ENCODE measurements around the gene KCNK10. TPM values are rescaled to one million over a fixed set of nuclear protein-coding genes. Genes with fewer than 3 reads are reported as not detected.

KCNK10 gene
- total RNA-seq, 6 experiments from 2014 or later, result not detected

- Histone ChIP-seq H3K27me3 (peaks cover 0 to 10% of the 10 kb centered on the region in 2 donors), H3K4me3 (no peak overlapping the region), H3K4me1 (peaks cover 0 to 10% (median 0%) of the 10 kb centered on the region in 4 donors), H3K9me3 (no peaks in the 10 kb centered on the region), H3K36me3 (no peaks in the 10 kb centered on the region), H3K27ac (no peak overlapping the region)
- DNase-seq (no peak), ATAC-seq (no peak)
- no peak for TF ChIP-seq POLR2A (IDR thresholded peaks at IDR 0.05)
- TF ChIP-seq, protein P1, sequence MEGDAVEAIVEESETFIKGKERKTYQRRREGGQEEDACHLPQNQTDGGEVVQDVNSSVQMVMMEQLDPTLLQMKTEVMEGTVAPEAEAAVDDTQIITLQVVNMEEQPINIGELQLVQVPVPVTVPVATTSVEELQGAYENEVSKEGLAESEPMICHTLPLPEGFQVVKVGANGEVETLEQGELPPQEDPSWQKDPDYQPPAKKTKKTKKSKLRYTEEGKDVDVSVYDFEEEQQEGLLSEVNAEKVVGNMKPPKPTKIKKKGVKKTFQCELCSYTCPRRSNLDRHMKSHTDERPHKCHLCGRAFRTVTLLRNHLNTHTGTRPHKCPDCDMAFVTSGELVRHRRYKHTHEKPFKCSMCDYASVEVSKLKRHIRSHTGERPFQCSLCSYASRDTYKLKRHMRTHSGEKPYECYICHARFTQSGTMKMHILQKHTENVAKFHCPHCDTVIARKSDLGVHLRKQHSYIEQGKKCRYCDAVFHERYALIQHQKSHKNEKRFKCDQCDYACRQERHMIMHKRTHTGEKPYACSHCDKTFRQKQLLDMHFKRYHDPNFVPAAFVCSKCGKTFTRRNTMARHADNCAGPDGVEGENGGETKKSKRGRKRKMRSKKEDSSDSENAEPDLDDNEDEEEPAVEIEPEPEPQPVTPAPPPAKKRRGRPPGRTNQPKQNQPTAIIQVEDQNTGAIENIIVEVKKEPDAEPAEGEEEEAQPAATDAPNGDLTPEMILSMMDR (IDR thresholded peaks at IDR 0.05), result no peak
- WGBS (ENCODE audit: insufficient coverage, low coverage, low lambda C conversion rate, missing lambda C conversion rate), result 63% methylated on average over 1 of the region's 1 CpG
- intact Hi-C loops (cut with DNase I), result no loop called here
Observed at GRCh38 chr14:88327497-88327896, 4.4 kb upstream of the KCNK10 start.

DNA sequence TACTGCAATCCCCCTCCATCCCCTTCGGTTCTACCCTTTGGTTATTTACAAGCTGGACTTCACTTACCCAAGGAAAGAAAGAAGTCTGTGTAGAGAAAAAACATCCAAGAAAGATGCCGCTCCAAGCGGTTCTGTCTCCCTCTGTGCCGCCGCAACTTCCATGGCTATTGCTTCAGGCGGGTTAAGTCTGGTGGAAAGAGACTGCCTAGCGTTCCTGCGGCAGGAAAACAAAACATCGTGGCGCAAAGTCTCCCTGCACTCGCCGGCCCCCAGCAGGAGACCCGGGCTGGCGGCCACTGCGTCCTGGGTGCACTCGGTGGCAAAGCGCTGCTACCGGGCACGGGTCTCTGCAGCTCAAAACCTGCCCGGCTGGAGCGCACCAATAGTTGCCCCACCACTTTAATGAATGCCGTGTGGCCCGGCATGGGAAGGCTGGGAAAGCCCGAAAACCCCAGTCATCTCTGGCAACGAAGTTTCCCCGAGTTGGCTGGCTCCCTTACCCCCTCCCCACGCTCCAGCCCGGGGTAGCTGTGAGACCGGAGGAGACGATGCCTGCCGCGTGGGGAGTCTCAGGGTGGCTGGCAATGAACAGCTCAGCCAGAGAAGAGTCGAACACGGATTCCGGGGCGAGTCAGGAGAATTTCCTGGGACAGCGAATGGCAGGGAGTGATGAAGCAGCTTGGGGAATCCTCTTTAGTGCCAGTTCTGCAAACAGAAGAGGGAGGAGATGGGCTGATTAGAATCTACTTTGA, 3.5 kb upstream of the KCNK10 start:
- Histone ChIP-seq H3K9me3 (no peaks in the 10 kb centered on the region), H3K27ac (no peak overlapping the region), H3K36me3 (no peaks in the 10 kb centered on the region), H3K27me3 (peaks cover 0 to 12% of the 10 kb centered on the region in 2 donors), H3K4me3 (no peak overlapping the region), H3K4me1 (peaks cover 0 to 11% (median 0%) of the 10 kb centered on the region in 4 donors)
- 5% methylated on average over 18 of the region's 37 CpGs for WGBS (ENCODE audit: insufficient coverage, low coverage, low lambda C conversion rate, missing lambda C conversion rate)
- intact Hi-C loops (cut with DNase I), result no loop called here
- TF ChIP-seq, protein P1 (IDR thresholded peaks at IDR 0.05), result no peak
- no peak for TF ChIP-seq POLR2A (IDR thresholded peaks at IDR 0.05)
- DNase-seq (no peak), ATAC-seq (peak in 1 of 4 donors; percentile 26)

DNA sequence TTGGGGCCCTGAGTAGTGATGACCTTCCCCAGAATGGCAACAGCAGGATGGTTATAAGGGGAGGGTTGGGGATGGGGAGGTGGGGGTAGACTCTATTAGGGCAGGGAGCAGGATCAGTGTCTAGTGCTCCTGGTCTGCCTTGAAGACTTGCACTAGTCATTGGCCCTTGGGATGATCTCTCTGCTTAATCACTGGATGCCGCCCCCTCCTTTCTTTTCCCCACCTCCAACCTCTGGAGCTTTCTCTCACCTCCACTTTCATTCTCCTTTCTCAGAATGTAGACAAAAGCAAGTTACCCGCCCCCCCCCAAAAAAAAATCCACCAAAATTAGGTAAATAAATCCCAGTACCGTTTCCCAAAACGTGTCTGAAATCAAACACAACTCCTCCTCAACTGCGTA, 2.8 kb upstream of the KCNK10 start:
- Histone ChIP-seq H3K4me1 (peaks cover 0 to 11% (median 0%) of the 10 kb centered on the region in 4 donors), H3K36me3 (no peaks in the 10 kb centered on the region), H3K27ac (no peak overlapping the region), H3K4me3 (no peak overlapping the region), H3K9me3 (no peaks in the 10 kb centered on the region), H3K27me3 (peaks cover 0 to 12% of the 10 kb centered on the region in 2 donors)
- TF ChIP-seq POLR2A (IDR thresholded peaks at IDR 0.05), result no peak
- TF ChIP-seq, protein P1 (IDR thresholded peaks at IDR 0.05), result no peak
- intact Hi-C loops (cut with DNase I), result no loop called here
- WGBS (ENCODE audit: insufficient coverage, low coverage, low lambda C conversion rate, missing lambda C conversion rate), result 4% methylated on average over 3 of the region's 5 CpGs
- ATAC-seq (no peak), DNase-seq (no peak)

GRCh38 chr14:88324930-88325329, 1.9 kb upstream of the KCNK10 start:
- peaks cover 0 to 11% (median 0%) of the 10 kb centered on the region in 4 donors for H3K4me1 ChIP-seq
- no peaks in the 10 kb centered on the region for H3K36me3 ChIP-seq
- no peak for TF ChIP-seq POLR2A (IDR thresholded peaks at IDR 0.05)
- TF ChIP-seq, protein P1 (IDR thresholded peaks at IDR 0.05), result no peak
- DNase-seq (no peak), ATAC-seq (no peak)
- WGBS (ENCODE audit: insufficient coverage, low coverage, low lambda C conversion rate, missing lambda C conversion rate), result 65% methylated on average over 6 of the region's 6 CpGs
- intact Hi-C loops (cut with DNase I), result no loop called here
- H3K4me3 ChIP-seq, result no peak overlapping the region
- peaks cover 0 to 12% of the 10 kb centered on the region in 2 donors for H3K27me3 ChIP-seq
- no peaks in the 10 kb centered on the region for H3K9me3 ChIP-seq
- H3K27ac ChIP-seq, result no peak overlapping the region
